Measurements from ENCODE around the gene ZNF778.

Gene ZNF778

DNA sequence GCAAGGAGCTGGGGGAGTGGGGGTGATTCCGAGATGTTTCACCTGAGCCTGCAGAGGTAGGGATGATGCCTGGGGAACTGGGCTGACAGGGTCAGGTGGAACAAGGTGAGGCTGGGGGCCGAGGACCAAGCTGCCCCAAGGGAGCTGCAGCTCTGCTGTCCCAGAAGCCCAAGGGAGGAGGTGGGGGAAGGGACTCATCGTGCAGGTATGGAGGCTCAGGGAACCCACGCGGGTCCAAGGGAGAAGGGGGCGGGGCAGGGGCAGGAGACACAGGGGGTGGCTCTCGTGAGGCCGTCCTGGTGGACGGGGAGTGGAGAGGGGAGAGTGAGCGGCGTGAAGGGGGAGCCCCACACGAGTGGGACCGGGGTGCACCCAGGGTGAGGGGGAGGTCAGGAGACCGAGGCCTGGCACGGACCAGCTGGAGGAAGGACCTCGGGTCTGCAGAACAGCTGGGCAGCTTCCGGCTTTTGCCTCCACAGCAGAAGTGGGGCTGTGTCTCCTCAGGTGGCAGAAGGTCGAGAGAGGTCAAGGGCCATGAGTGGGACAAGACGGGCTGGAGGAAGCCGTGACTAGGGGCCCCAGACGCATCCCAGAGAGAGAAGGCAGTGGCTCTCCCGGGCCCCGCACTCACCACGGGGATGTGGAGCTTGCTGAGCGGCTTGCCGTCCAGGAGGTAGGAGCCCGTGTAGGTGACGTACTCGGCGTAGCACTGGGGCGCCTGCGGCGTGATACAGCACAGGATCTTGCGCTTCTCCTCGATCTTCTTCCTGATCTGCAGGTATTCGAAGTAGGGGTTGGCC is 61.1 kb downstream of the ZNF778 start:
- no peak for DNase-seq

DNA sequence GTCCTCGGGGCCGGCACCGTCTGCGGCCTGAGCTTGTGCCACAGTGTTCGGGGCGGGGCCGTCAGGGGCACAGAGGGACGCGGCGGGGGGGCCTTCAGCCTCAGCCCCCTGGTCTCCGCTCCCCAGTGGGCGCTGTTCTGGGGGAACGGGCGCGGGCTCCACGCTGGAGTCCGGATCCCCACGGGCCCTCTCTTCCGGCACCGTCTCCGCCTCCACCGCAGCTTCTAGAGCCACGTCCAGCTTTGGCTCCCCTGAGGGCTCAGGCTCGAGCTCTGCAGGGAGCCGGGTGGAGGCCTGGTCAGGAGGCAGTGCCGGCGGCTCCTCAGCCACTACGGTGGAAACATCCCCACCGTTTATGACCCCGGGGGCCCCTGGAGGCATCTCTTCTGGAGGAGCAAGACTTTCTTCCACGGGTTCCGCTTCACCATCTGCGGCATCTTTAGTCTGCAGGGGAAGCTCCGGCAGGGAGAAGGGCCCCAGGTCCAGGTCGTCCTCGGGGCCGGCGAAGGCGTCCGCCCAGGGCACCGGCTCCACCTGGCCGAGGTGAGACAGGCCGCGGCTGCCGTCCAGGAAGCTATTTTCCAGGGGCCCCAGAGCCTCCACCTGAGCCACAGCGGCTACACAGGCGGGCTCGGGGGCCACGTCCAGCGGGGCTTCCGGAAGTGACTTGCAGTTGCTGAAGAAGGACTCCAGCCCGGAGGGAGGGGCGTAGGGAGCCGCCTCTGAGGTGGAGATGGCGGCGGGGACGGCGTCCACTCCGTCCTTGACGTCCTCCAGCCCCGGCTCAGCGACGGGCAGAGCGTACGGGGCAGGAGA is 62.4 kb downstream of the ZNF778 start:
- DNase-seq: no peak

DNA sequence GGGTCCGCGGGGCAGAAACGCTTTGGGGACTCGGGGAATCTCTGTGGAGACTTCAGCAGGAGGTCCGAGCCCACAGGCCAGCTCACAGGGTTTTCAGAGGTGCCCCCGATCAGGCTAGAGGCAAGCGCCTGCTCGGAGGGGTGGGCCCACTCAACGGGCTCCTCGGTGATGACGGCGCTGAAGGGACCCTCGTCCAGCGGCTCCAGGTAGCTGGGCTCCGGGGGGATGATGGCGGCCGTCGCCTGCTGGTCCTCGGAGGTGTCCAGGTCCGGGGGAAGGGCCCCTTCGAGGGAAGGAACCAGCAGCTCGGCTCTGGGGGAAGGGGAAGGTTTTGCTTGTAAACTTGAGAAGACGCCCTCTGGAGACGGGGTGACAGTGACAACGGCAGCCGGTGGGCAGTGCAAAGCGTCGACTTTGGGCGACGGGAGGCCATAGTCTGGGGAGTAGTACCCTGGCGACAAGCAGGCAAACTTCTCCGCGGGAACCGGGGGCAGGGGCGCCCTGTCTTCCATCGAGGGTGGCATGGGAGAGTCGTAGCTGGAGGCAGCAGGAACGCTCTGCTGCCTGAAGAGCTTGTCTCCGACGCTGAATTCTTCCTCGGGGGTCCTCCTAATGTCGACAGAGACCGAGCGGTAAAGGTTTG is 63.2 kb downstream of the ZNF778 start:
- DNase-seq: no peak

DNA sequence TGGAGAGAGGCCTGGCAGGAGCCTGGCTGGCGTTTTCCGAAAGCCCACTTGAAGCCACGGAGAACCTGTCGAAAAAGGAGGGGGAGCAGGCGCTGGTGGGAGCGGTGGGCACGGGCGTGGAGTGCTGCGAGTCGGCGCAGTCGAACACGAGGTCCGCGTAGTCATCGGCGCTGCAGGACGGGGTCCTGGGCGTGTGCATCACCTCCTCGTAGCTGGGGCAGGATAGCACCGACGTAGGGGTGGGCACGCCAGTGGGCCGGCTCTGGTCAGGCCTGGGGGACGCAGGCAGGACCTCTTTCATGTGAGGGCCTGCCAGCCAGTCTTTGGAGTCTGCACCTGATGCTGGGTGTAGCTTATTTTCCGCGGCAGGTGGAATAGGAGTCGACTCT is 63.7 kb downstream of the ZNF778 start:
- DNase-seq: no peak

DNA sequence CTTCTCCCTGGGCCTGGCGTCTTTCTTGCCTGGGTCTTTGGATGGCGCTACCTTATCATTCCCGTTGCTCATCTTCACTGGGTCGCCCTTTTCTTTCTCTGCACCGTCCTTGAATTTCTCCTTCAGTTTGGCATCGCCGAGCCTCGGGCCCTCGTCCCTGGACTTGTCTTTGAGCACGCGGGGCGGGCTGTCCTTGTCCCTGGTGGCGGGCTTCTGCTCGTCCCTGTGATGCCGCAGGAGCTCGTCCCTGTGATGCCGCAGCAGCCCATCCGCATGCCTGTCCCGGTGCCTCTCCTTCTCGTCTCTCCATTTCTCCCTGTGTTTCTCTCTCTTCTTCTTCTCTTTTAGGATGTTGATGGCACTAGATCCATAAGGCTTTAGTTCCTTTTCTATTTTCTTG is 64.3 kb downstream of the ZNF778 start:
- no peak for DNase-seq

DNA sequence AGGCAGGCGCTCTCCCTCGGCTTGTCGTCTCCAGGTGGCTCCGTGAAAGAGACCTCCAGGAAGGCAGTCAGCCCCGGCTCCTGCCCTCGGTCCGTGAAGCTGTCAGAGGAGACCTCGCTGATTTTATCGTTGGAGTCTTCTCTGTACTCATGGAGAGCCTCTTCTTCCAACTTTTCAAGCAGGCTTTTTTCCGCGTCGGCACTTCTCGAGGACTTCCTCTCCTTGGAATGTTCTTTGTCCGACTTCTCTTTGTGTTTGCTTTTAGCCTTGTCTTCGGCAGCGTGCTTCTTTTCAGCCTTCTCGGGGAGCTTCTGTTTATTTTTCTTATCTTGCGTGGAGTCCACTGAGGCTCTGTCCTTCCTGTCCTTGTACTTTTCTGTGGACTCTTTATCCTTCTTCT is 65.0 kb downstream of the ZNF778 start:
- no peak for DNase-seq

DNA sequence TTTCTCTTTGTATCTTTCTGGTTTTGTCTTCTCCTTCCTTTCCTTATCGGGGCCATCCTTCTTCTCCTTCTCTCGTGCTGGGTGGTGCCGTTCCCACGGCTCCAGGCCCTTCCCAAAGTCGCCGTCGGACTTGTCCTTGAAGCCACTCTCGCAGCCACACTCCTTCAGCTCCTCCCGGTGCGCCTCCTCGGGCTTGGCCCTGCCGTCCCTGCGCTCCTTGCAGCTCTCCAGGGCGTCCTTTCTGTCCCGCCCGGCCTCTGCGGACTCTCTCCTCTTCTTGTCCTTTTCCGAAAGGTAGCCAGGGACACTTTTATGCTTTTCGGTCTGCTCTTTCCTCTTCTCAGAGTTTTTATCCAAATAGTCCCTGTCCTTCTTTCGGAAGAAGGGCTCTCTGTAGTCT is 65.9 kb downstream of the ZNF778 start:
- no peak for DNase-seq

DNA sequence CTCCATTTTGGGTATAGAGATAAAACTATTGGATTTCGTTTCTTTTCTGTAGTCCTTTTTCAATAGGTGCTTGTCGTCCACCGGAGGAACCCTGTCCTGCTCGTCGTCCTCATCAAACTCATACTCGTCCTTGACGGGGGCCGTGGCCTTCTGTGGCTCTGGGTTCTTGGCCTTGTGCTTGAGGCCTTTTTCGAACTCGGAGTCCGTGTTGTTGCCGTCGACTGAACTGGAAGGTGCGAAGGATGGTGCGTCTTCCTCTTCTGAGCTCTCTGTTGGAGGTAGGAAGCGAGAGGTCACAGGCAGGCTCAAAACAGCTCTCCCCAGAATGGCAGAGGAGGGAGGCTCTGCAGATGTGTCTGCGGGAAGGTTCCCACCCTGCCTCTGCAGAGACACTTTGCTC is 67.9 kb downstream of the ZNF778 start:
- no peak for DNase-seq

DNA sequence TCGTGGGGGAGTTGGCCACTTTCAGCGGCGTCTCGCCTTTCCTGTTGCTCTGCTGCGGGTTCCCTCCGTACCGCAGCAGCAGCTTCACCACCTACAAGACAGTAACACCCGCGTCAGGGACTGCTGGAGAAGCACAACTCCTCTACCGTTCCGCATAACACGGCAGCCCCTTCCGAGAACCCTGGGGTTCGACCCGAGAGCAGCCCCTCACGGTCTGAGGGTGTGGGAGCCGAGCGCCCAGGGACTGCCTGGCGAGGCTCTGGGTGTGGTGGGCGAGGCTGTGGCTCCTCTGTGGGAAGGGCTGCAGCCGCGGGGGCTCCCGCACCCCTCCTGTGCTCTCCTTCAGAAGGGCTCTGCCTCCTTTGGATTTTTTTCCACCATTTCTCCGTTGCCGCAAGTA is 68.6 kb downstream of the ZNF778 start:
- no peak for DNase-seq
